ENCODE data around the gene C3orf20.

Gene C3orf20

DNA sequence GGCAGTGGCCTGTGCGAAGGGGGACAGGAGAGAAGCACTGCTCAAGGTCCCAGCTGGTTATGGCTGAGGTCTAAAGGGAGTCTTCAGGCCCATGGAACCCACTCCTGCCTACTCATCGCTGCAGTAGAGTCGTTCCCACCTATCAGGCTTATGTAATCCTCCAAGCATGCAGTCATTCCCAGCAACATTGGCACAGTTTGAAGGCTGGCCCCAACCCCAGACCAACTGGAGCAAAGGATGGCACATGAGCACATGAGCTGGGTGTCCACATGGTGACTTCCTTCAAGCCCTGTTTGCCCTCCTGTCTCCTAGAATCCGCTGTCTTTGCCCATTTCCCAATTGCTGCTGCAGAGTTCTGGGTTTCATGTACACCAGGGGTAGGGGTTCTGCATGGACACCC is 83.4 kb downstream of the C3orf20 start:
- no peak for DNase-seq (ENCODE audit: low read depth in 2 of 2)

DNA sequence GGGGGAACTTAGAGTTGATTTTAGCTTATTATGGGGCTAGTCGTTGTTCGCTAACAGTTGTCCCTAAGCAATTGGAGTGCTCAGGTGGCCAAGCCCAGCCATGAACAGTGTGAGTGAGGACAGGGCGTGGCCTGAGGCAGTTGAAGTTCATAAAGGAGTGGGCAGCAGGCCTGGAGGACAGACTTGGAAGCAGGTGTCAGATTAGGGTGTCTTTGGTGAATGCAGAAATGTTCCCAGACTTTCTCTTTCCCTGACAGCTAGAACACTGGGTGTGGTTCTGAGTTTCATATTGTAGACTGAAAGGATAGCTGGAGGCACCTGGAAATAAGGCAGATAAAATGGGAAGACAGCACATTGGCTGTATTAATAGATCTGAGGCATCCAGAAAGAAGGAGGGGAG is 84.0 kb downstream of the C3orf20 start:
- no peak for DNase-seq (ENCODE audit: low read depth in 2 of 2)

DNA sequence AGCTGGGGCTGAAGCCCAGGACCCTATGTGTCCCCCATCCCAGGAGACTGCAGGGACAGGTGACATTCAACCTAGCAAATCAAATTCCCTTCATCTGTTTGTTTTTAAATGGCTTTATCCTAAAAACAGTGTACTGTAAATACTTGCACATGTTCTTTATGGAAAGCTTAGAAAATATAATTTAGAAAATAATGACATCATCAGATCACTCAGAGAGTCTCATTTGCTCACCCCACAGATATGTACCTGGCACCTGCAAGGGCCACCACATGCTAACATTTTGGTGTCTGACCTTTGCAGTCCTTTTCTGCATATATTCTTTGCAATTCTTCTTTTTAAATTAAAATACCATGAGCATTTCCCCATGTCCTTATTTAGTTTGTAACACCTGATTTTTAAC is 85.2 kb downstream of the C3orf20 start:
- no peak for DNase-seq (ENCODE audit: low read depth in 2 of 2)

DNA sequence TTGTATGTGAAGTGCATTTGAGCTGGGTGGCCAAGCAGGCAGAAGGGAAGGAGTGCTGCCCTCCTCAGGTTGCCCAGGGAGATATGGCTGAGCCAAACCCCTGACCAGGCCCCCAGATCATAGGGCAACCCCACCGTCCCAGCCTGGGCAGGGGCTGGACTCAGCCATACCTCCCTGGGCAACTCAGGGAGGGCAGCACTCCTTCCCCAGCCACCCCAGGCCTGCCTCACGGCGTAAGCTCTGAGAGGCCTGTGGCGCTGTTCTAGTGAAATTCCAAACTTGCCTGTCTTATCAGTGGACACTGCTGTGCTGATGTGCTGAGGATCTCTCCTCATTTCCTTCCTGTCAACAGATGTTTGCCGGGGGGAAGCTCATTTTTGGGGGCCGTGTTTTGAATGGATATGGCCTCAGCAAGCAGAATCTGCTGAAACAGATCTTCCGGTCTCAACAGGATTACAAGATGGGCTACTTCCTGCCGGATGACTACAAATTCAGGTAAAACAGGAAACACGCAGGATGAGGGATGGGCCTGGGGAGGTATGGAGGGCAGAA is 86.3 kb downstream of the C3orf20 start:
- no peak for DNase-seq (ENCODE audit: low read depth in 2 of 2)

DNA sequence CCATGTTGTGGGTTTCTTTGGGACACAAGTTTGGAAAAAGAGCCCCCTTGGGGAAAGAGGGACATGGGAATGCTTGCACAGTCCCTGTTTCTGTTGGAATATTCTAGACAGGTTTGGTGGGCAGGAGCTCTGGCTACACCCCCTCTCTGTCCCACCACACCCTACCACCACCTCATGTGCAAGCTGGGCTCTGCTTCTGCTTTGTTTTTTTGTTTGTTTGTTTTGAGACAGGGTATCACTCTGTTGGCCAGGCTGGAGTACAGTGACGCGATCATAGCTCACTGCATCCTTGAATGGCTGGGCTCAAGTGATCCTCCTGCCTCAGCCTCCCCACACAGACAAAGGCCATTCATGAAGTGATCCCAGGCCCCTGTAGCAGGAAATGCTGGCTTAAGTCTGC is 86.9 kb downstream of the C3orf20 start:
- DNase-seq (ENCODE audit: low read depth in 2 of 2) = no peak

DNA sequence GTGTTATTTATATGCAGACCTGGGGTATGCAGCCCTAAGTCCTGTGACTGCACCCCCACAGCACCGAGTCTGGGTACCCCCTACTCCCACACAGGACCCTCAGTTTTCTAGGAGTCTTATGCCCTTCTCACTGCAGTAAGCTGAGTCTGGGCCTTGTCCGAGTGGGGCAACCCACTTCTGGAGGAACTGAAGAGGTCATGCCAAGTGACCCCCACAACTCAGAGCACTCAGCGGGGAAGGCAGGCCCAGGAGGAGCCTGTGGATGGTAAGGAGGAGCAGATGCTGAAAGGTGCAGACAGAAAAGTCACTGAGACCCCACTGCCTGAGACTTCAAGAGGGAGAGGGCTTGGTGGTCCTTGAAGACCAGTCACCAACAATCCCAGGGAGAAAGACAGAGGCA is 87.8 kb downstream of the C3orf20 start:
- DNase-seq (ENCODE audit: low read depth in 2 of 2) = no peak

DNA sequence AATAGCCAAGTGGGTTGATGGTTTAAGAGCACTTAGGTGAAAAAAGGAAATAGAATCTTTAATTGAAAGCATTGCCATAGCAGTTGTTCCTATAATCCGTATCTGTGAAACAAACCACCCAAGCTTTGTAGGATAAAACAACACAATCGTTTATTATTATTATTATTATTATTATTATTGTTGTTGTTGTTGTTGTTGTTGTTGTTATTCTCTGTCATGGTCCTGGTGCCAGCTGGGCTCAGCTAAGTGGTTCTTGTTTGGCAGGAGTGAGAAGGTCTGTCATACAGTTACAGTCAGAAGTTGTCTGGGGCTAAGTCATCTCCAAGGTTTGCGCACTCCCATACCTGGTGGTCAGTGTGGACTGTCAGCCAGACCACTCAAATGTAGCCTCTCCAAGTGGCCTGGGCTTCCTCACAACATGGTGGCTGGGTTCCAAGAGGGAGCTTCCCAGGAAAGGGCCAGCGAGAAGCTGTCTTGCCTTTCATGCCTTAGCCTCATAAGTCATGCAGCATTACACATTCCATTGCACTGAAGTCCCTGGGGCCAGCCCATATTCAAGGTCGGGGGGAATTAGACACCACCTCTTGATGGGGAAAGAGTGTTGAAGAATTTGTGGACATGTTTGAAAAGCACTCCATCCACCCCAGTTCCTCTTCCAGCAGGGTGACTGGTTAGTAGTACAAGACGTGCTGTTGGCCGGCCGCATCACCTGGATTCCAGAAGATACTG is 89.6 kb downstream of the C3orf20 start:
- no peak for DNase-seq (ENCODE audit: low read depth in 2 of 2)

DNA sequence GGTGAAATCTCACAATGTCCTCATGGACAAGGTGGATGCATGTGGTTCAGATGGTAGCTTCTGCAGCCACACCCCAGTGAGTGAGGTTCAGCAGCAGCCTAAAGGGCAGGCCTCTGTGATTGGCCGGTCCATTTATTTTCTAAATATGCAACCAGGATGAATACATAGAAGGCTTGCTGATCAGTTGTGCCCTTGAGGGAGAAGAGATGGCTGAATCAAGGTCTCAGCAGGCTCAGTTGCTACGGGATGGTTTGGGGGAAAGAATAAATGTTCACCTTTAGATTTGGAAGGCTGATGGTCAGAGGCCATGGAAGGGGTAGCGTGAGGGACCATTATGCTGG is 90.1 kb downstream of the C3orf20 start:
- DNase-seq (ENCODE audit: low read depth in 2 of 2) = no peak

DNA sequence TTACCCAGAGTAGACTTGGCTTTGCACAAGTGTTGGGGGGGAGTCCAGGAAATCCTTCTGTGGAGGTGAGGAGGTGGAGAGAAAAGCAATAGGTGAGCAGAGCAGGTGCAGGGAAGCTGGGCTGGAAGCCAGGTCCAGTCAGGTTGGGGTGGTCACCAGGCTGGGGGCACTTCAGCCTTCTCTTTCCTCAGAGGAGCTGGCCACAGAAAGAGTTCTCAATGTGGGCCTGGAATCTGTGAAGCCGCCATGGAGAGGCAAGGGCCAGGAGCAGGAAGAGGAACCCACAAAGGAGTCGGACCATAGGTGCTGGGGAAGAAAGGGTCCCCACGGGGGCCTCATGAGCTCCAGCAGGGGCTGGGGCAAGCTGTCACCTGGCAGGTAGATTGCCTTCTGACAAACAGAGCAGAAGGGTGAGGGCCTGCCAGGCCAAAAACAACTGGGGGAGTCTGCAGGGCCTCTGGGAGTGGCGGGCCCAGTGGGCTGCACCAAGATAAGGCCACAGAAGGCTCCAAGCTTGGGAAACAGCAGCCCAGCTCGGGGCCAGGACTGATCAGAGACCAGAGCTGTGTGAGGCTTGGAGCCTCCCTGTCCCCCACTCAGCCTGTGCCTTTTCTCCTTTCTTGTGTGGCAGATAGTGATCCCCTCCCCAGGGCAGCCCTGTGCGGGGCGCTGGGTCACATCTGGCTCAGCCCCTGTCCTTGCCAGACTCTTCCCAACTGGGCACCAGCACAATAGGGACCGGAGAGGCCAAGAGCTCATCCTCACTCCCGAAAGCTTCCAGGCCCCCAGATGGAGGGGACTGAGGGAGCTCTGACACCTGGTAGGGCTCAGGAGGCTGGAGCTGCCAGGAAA is 90.9 kb downstream of the C3orf20 start:
- no peak for DNase-seq (ENCODE audit: low read depth in 2 of 2)

DNA sequence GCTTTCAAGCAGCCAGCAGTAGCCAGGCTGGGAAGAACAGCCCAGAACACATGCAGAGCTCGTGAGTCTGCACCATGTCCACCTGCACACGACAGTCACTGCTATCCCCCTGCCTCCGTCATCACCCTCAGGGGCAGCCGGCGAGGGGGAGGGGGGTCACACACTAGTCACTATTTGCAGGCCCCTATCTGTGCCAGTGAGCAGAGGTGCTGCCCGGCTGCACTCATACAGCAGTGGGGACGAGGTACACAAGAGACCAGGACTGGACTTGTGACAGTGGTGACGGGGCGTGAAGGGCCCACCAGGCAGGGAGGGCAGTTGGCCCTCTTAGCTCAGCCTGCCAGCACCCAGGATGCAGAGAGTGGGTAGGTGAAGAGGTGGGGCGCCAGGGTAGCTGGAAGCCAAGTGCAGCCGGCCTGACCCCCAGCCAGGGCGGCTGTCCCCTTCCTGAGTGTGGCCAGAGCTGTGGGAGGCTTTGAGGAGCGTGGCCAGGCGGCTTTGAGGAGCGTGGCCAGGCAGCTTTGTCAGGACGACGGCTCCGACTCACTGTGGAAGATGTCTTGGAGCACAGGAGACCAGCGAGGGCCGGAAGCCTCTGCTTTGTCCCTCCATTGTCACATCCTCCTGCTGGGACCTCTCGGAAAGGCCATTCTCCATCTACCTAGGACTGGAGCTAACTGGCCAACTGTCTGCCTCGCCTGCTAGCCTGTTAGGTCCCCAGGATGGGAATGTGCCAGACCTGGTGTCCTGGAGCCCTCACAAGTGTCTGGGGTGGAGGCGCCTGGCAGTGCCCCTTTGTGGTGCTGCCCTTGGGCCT is 91.7 kb downstream of the C3orf20 start:
- no peak for DNase-seq (ENCODE audit: low read depth in 2 of 2)

DNA sequence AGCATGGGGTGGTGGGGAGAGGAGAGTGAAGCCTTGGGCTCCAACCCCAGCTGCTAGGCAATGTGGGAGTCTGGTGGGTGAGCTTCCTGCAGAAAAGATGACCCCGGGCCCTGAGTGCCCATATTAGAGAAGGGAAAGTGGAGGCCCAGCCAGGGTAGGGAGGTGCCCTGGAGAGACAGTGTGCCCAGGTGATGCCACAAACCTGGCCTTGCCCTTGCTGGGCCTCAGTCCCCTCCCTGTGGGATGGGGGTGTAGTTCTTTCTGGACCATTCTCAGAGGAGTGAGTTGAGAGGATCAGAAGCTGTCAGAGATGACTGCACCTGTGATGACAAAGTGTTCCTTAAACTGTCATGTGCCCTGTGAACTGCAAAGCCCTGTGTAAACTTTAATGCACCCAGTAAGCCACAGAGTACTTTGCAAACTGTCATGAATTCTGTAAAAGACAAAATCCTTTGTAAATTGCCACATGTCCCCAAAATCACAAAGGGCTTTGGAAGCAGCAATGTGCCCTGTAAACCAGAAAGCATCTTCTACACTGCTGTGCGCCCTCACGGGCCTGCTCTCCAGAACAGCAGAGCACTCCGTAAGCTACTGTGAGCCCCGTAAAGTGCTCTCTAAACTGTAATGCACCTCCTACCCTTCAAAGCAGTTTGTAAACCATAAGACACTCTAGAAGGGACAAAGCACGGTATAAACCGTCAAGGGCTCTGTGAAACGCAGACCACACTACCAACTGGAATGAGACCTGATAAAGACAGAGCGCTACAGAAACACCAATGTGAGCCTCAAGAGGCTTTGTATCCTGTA is 92.5 kb downstream of the C3orf20 start:
- DNase-seq (ENCODE audit: low read depth in 2 of 2) = no peak

DNA sequence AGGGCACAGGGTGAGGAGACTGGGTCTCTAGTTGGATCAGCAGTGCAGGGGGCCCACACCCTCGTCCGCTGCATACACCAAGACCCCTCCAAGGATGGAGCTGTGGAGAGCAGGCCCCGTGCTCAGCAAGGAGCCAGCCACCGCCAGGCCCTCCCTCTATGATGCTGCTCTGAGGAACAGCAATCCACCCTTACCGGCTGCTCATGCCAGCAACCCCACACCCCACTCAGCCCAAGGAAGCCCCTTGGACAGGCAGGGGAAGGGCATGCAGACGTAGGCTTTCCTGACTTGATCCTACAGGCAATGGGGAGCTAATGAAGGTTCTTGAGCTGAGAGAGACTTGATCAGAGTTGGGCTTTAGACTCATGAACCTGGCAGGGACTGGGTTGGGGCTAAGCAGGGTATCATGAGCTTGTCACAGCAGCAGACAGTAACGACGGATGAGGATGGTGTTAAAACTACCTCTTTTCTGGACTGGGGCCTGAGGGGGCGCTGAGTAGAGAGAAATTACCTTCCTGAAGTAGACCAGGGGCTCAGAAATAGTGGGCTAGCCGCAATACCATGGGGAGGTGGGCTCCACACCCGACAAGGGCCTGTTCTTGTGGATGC is 93.3 kb downstream of the C3orf20 start:
- no peak for DNase-seq (ENCODE audit: low read depth in 2 of 2)

DNA sequence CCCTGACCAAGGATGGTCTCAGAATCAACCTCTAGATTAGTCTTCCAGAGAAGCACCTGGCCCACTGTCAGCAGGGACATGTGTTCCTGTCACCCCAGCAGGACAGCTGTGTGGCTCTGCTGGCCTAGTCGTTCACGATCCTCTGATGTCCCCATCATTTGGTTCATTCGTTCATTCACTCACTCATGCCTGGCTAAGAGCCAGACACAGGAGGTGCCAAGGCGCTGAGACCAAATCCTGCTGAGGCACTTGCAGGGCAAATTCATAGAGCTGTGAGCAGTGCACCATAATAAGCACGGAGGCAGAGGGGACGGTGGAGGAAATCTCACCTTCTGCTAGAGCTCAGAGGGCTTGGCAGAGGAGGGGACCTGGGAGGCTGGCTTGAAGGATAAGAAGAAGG is 93.9 kb downstream of the C3orf20 start:
- DNase-seq (ENCODE audit: low read depth in 2 of 2) = no peak

DNA sequence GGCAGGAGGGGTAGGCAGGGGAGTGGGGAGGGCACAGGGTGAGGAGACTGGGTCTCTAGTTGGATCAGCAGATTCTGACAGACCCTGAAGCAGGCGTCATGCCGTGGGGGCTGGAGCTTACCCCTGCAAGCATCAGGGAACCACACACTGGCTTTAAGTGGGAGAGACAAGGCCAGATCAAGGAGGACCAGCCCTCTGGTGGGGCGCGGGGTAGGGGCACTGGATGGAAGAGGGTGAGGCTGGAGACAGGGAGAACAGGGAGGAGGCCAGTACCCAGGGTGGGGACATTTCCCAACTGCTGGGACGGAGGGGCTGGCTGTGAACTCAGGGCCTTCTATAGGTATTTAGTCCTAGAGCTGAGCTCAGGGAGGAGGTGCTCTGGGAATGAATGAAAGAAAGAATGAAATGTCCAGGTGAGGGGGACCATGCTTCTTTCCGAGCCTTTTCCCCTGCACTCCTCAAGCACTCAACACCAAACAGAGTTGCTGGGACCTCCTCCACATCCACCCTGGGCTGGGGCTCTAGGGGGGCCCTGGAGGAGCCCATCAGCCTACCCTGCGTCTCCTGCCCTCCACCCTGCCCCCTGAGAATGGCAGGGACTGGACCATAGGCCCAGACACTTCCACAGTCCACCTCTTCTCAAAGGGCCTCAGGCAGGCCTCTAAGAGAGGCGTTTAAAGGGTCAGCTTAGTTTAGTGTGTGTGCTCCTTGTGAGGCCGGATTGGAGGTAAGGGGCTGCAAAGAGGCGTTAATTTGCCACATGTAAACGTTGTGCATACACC is 94.8 kb downstream of the C3orf20 start:
- no peak for DNase-seq (ENCODE audit: low read depth in 2 of 2)

DNA sequence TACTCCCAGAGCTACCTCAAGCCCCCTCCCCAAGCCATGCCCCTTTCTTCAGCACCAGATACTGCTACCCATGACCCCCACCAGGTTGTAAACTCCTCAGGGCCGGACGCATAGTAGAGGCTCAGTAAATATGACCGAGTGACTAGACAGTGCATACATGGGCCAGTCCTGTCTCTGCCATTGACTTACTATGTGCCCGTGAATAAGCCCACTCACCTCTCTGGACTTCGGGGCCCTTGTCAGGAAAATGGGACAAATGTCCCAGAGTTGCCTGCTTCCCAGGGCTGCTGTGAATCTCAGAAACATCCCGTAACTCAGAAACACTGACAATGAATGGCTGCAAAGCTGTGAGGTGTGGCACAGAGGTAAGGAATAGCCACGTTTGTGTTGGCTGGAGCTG is 95.7 kb downstream of the C3orf20 start:
- no peak for DNase-seq (ENCODE audit: low read depth in 2 of 2)

DNA sequence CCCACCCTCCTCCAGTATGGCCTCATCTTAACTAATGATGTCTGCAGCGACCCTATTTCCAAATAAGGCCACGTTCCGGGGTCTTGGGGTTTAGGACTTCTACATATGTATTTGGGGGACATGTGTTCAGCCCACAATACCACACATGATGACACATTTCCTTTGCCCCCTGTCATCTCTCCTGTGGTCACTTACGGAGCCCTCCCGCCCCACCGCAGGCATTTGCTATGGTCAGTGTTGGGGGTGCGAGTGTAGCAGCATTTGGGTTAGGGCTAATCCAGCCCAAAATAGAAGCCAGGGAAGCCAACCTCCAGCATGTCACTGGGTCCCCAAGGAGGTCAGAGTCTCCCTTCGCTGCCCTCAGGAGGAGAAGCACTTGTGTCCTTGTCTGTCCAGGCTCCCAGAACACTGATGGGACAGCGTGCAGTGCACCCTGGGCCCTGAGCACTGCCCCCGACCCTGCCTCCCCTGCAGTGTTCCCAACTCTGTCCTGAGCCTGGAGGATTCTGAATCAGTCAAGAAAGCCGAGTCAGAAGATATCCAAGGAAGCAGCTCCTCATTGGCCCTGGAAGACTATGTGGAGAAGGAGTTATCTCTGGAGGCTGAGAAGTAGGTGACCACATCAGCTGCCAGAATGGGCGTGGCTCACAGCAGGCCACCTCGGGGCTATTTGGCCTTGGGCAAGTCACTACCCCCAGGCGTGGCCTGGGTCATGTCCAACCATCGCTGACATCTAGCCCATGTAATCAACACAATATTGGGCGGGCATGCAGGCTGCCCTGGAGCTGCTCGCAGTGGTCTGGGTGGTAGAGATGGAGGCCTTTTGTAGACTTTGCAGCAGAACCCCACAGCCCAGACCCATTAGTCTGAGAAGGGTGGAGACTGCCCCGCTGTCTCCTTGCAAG is 96.9 kb downstream of the C3orf20 start:
- no peak for DNase-seq (ENCODE audit: low read depth in 2 of 2)

DNA sequence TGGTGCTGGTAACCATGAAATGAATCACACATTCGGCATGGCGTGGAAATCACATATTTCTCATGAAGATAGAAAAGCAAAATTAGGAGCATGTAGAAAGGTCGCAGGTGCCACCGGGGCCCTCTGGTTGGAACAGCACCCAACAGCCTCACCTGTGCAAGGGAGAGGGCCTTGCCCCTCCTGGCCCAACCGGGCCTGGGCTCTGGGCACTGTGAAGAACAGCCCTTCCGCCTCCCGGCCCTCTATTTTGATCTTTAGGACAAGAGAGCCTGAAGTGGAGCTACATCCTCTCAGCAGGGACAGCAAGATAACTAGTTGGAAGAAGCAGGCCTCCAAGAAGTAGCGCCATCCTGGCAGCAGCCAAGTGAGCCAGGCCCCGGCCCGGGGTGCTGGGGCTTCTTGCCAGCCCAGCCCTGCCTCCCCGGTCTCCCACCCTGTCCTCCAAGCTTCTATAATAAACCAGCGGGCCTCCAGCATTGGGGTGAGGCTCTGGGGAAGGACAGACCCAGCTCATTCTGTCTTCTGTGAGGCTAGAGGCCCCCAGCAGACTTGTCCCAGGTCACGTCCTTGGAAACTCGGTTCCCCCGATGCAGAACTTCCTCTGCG is 97.7 kb downstream of the C3orf20 start:
- DNase-seq (ENCODE audit: low read depth in 2 of 2) = no peak

DNA sequence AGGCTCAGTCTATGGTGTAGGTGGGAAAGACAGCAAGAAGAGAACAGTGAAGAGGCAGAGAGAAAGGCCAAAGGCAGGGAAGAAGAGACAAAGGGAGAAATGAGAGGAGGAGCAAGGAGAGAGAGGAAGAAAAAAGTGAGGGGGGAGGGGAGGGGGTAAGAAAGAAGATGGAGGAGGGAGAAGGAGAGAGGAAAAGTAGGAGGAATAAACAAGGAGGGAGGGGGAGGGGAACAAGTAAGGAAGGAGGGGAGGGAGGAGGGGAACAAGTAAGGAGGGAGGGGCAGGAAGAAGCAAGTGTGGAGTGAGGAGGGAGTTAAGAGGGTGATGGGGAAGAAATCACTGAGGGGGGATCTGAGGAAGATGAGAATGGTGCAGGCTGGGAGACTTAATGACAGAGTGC is 98.3 kb downstream of the C3orf20 start:
- DNase-seq (ENCODE audit: low read depth in 2 of 2) = no peak

DNA sequence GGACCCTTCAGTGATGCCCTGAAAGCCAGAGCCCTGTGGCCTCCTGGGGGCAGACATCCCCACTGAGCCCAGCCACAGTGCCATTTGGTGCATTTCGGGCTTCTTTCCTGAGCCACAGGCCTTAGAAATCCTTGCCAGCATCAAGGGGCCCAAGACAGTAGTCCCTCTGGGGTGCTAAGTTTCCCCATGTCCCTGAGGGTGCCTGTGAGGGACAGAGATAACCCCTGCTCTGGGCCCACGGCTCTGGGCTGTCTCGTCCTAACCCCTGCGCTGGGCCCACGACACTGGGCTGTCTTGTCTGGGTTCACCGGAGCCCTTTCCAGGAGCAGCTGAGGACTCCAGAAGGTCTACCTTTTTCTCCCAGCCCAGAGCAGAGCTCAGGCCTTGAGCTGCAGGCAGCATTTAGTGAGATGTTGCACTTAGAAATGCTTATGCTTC is 98.8 kb downstream of the C3orf20 start:
- DNase-seq (ENCODE audit: low read depth in 2 of 2) = no peak

Measured in stimulated activated CD8-positive, alpha-beta memory T cell treated with anti-CD3 and anti-CD28 coated beads, Interleukin-2, amount 100 ng/mL, for 48 hours (primary cell).